ENCODE data around the gene MBP.

GRCh38 chr18:77095391-77096371, 36.9 kb downstream of the MBP start:
- TF ChIP-seq CTCF (conservative IDR thresholded peaks at IDR 0.05) (no peak), ZFX (IDR thresholded peaks at IDR 0.05) (no peak)

All from C4-2B (cell line).